Activated T-cell treated with anti-CD3 and anti-CD28 coated beads, Interleukin-2, amount 50 U/mL, for 72 hours (primary cell): ENCODE data around the gene DNAJA2. TPM values are rescaled to one million over a fixed set of nuclear protein-coding genes. Genes with fewer than 3 reads are reported as not detected.
A peak's percentile ranks its signal among the peaks of the same experiment; 100 is the strongest.

Experiments used
- ATAC-seq, 2 donors: fragments of 150-1000 bp; cut with Tn5 transposase; replicated peaks in 1 of 2; 2 replicates each; pipeline ENCODE4 v1.10.0; 2021; ENCODE audit warnings: moderate library complexity in 2 of 2, mild to moderate bottlenecking in 1 of 2
- DNase-seq, 2 donors: peaks; one replicate each; pipeline ENCODE4 v3.0.0; 2021 to 2022; ENCODE audit warnings: mixed read lengths in 1 of 2
- H3K27ac Mint-ChIP-seq: one replicate; pipeline ENCODE4 v1.8.0; 2022; ENCODE audit warnings: mild to moderate bottlenecking, moderate library complexity, mixed read lengths
- H3K27me3 Mint-ChIP-seq: one replicate; pipeline ENCODE4 v1.8.0; 2022; ENCODE audit warnings: low read depth, mixed read lengths
- H3K36me3 Mint-ChIP-seq, 2 donors: one replicate each; pipeline ENCODE4 v1.8.0; 2022; ENCODE audit warnings: mixed read lengths in 2 of 2, mild to moderate bottlenecking in 1 of 2; ENCODE audit not compliant: insufficient read depth in 2 of 2
- H3K4me1 Mint-ChIP-seq: one replicate; pipeline ENCODE4 v1.8.0; 2022; ENCODE audit warnings: low read depth, mixed read lengths
- H3K4me3 Mint-ChIP-seq, 2 donors: one replicate each; pipeline ENCODE4 v1.8.0; 2022; ENCODE audit warnings: mild to moderate bottlenecking in 2 of 2, mixed read lengths in 2 of 2, moderate library complexity in 2 of 2
- H3K9me3 Mint-ChIP-seq, 2 donors: one replicate each; pipeline ENCODE4 v1.8.0; 2022; ENCODE audit warnings: mixed read lengths in 2 of 2
- total RNA-seq, 2 donors: library from RNA; stranded (reverse); gene quantifications; one replicate each; pipeline ENCODE4 v1.2.3, GENCODE V29; 2022

The DNAJA2 gene
- total RNA-seq, 2 donors from 2014 or later = 65.2 to 65.4 TPM

- ATAC-seq (no peak), DNase-seq (no peak)
- peaks cover 2 to 3% of the 10 kb centered on the region in 2 donors for H3K36me3 Mint-ChIP-seq
- no peaks in the 10 kb centered on the region for H3K27me3 Mint-ChIP-seq
- peaks cover 12% of the 10 kb centered on the region for H3K4me1 Mint-ChIP-seq
- H3K27ac Mint-ChIP-seq = no peak overlapping the region
- H3K9me3 Mint-ChIP-seq = no peaks in the 10 kb centered on the region
- H3K4me3 Mint-ChIP-seq = no peak overlapping the region
Observed at GRCh38 chr16:46932802-46933201, 40.7 kb downstream of the DNAJA2 start.

GRCh38 chr16:46930861-46931260 is 42.6 kb downstream of the DNAJA2 start:
- Mint-ChIP-seq H3K9me3 (no peaks in the 10 kb centered on the region), H3K4me1 (peaks cover 22% of the 10 kb centered on the region), H3K36me3 (peaks cover 2 to 7% of the 10 kb centered on the region in 2 donors), H3K27ac (no peak overlapping the region), H3K4me3 (no peak overlapping the region), H3K27me3 (no peaks in the 10 kb centered on the region)
- ATAC-seq (no peak), DNase-seq (no peak)

- H3K27ac Mint-ChIP-seq = no peak overlapping the region
- H3K4me3 Mint-ChIP-seq = no peak overlapping the region
- peaks cover 22% of the 10 kb centered on the region for H3K4me1 Mint-ChIP-seq
- H3K9me3 Mint-ChIP-seq = no peaks in the 10 kb centered on the region
- peak; percentile 76 to 81 for ATAC-seq
- DNase-seq = peak; percentile 62 to 76
- no peaks in the 10 kb centered on the region for H3K27me3 Mint-ChIP-seq
- peaks cover 2 to 7% of the 10 kb centered on the region in 2 donors for H3K36me3 Mint-ChIP-seq
Observed at GRCh38 chr16:46929378-46930332, 43.8 kb downstream of the DNAJA2 start.

- no peaks in the 10 kb centered on the region for H3K9me3 Mint-ChIP-seq
- peaks cover 22% of the 10 kb centered on the region for H3K4me1 Mint-ChIP-seq
- ATAC-seq (no peak), DNase-seq (no peak)
- H3K27me3 Mint-ChIP-seq = no peaks in the 10 kb centered on the region
- no peak overlapping the region for H3K27ac Mint-ChIP-seq
- no peak overlapping the region for H3K4me3 Mint-ChIP-seq
- H3K36me3 Mint-ChIP-seq = peaks cover 2 to 7% of the 10 kb centered on the region in 2 donors
Observed at GRCh38 chr16:46928811-46929210, 44.7 kb downstream of the DNAJA2 start.

GRCh38 chr16:46927273-46927672 is 46.2 kb downstream of the DNAJA2 start:
- H3K9me3 Mint-ChIP-seq = no peaks in the 10 kb centered on the region
- DNase-seq = no peak
- H3K27me3 Mint-ChIP-seq = no peaks in the 10 kb centered on the region
- peaks cover 17% of the 10 kb centered on the region for H3K4me1 Mint-ChIP-seq
- H3K4me3 Mint-ChIP-seq = no peak overlapping the region
- no peak for ATAC-seq
- no peak overlapping the region for H3K27ac Mint-ChIP-seq
- peaks cover 2 to 7% of the 10 kb centered on the region in 2 donors for H3K36me3 Mint-ChIP-seq

GRCh38 chr16:46926470-46927225 is 46.8 kb downstream of the DNAJA2 start:
- Mint-ChIP-seq H3K4me1 (peaks cover 17% of the 10 kb centered on the region), H3K4me3 (no peak overlapping the region), H3K27ac (no peak overlapping the region), H3K27me3 (no peaks in the 10 kb centered on the region), H3K9me3 (no peaks in the 10 kb centered on the region), H3K36me3 (peaks cover 2 to 7% of the 10 kb centered on the region in 2 donors)
- no peak for DNase-seq
- no peak for ATAC-seq

GRCh38 chr16:46924402-46924801 is 49.1 kb downstream of the DNAJA2 start:
- Mint-ChIP-seq H3K4me3 (no peak overlapping the region), H3K36me3 (peaks cover 5 to 7% of the 10 kb centered on the region in 2 donors), H3K9me3 (no peaks in the 10 kb centered on the region), H3K4me1 (peaks cover 12% of the 10 kb centered on the region), H3K27me3 (no peaks in the 10 kb centered on the region), H3K27ac (no peak overlapping the region)
- ATAC-seq = no peak
- DNase-seq = no peak

- H3K36me3 Mint-ChIP-seq = peaks cover 2 to 3% of the 10 kb centered on the region in 2 donors
- H3K9me3 Mint-ChIP-seq = no peaks in the 10 kb centered on the region
- ATAC-seq (no peak), DNase-seq (no peak)
- peaks cover 12% of the 10 kb centered on the region for H3K4me1 Mint-ChIP-seq
- no peak overlapping the region for H3K4me3 Mint-ChIP-seq
- no peaks in the 10 kb centered on the region for H3K27me3 Mint-ChIP-seq
- no peak overlapping the region for H3K27ac Mint-ChIP-seq
Observed at GRCh38 chr16:46923513-46924295, 49.8 kb downstream of the DNAJA2 start.

- peaks cover 2 to 7% of the 10 kb centered on the region in 2 donors for H3K36me3 Mint-ChIP-seq
- no peak for DNase-seq
- H3K27me3 Mint-ChIP-seq = no peaks in the 10 kb centered on the region
- H3K4me1 Mint-ChIP-seq = peaks cover 4% of the 10 kb centered on the region
- no peak overlapping the region for H3K27ac Mint-ChIP-seq
- no peaks in the 10 kb centered on the region for H3K9me3 Mint-ChIP-seq
- H3K4me3 Mint-ChIP-seq = no peak overlapping the region
- ATAC-seq = no peak
Observed at GRCh38 chr16:46922239-46922638, 51.2 kb downstream of the DNAJA2 start.

- H3K27ac Mint-ChIP-seq = no peak overlapping the region
- ATAC-seq = no peak
Observed at GRCh38 chr16:46920402-46921068, 52.9 kb downstream of the DNAJA2 start.

GRCh38 chr16:46918905-46919792 is 54.3 kb downstream of the DNAJA2 start:
- no peaks in the 10 kb centered on the region for H3K4me1 Mint-ChIP-seq
- H3K36me3 Mint-ChIP-seq = peaks cover 11 to 17% of the 10 kb centered on the region in 2 donors
- ATAC-seq = peak; percentile 37 to 70
- no peaks in the 10 kb centered on the region for H3K27me3 Mint-ChIP-seq
- no peak overlapping the region for H3K27ac Mint-ChIP-seq
- H3K9me3 Mint-ChIP-seq = no peaks in the 10 kb centered on the region
- H3K4me3 Mint-ChIP-seq = peak overlapping the region; percentile 3 to 6
- peak; percentile 4 to 13 for DNase-seq

More at GRCh38 chr16:46920402-46921068, 52.9 kb downstream of the DNAJA2 start:
- H3K36me3 Mint-ChIP-seq = peaks cover 6 to 10% of the 10 kb centered on the region in 2 donors
- no peak for DNase-seq
- no peak overlapping the region for H3K4me3 Mint-ChIP-seq
- no peaks in the 10 kb centered on the region for H3K27me3 Mint-ChIP-seq
- H3K9me3 Mint-ChIP-seq = no peaks in the 10 kb centered on the region
- H3K4me1 Mint-ChIP-seq = no peaks in the 10 kb centered on the region
